ENCODE results near the gene SELENOT. TPM values are rescaled to one million over a fixed set of nuclear protein-coding genes. Genes with fewer than 3 reads are reported as not detected.
"Not testable (repeated sequence)": the region's sequence is repeated elsewhere in the genome, so short reads cannot be mapped to it uniquely, and the experiment has no call there.

SELENOT gene
- total RNA-seq, 1 donor from 2014 or later, result 70.3 TPM

DNA sequence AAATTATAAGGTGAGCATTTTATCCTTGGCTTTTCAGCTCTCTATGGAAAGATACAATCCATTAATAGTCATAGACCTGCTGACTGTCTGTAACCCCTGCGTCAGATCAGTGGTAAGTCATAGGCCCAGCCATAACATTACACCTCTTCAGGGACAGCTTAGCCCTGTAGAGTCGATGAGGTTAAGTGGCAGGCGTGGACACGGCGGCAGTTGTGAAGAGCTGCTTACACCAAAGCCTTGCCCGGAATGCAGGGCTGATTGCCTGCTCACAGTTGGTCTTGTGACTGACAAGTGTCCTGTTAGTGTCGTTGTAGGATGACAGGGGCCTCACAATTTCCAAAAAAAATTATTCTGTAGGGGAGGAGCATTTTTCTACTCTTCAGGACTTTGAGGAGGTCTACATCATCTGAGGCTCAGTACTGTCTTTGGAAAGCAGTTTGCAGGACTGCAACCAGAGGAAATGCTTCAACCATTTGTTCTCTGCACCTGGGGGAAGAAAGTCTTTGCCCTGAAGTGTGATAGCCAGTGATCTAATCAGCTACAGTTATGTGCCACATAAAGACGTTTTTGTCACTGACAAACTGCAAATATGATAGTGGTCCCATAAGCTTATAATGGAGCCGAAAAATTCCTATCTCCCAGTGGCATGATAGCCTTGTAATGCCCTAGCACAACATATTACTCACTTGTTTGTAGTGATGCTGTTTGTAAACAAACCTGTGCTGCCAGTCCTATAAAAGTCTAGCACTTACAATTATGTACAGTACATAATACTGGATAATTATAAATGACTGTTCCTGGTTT lies 14.9 kb upstream of the SELENOT start:
- Histone ChIP-seq H3K36me3 (peaks cover 27% of the 10 kb centered on the region), H3K4me1 (peaks cover 12% of the 10 kb centered on the region), H3K27ac (replicated peaks) (peak overlapping the region; percentile 80), H3K9me3 (replicated peaks) (no peaks in the 10 kb centered on the region), H3K27me3 (ENCODE audit: low read depth) (no peaks in the 10 kb centered on the region), H3K4me3 (peak overlapping the region; percentile 6)
- TF ChIP-seq, protein P1, sequence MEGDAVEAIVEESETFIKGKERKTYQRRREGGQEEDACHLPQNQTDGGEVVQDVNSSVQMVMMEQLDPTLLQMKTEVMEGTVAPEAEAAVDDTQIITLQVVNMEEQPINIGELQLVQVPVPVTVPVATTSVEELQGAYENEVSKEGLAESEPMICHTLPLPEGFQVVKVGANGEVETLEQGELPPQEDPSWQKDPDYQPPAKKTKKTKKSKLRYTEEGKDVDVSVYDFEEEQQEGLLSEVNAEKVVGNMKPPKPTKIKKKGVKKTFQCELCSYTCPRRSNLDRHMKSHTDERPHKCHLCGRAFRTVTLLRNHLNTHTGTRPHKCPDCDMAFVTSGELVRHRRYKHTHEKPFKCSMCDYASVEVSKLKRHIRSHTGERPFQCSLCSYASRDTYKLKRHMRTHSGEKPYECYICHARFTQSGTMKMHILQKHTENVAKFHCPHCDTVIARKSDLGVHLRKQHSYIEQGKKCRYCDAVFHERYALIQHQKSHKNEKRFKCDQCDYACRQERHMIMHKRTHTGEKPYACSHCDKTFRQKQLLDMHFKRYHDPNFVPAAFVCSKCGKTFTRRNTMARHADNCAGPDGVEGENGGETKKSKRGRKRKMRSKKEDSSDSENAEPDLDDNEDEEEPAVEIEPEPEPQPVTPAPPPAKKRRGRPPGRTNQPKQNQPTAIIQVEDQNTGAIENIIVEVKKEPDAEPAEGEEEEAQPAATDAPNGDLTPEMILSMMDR (IDR thresholded peaks at IDR 0.05; ENCODE audit: borderline replicate concordance), result no peak
- intact Hi-C loops (cut with micrococcal nuclease), result no loop called here
- DNase-seq, result peak; percentile 51

DNA sequence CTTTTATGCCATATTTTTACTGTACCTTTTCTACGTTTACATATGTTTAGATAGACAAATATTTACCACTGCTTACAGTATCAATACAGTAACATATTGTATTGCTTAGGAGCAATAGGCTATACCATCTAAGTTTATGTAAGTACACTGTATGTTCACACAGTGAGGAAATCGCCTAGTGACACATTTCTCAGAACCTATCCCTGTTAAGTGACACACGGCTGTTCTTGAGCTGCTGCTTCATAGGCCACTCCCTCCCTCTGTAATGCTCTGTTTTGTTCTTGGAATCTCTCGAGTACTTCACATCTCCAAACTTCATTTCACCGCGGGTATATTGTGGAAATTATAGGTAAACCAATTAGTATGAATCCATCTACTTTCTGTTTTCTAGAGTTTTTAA lies 13.4 kb upstream of the SELENOT start:
- TF ChIP-seq, protein P1 (IDR thresholded peaks at IDR 0.05; ENCODE audit: borderline replicate concordance), result no peak
- intact Hi-C loops (cut with micrococcal nuclease), result no loop called here
- H3K4me1 ChIP-seq, result peaks cover 12% of the 10 kb centered on the region
- DNase-seq, result no peak
- no peaks in the 10 kb centered on the region for H3K9me3 ChIP-seq (replicated peaks)
- H3K36me3 ChIP-seq, result peaks cover 12% of the 10 kb centered on the region
- H3K4me3 ChIP-seq, result no peak overlapping the region
- H3K27ac ChIP-seq (replicated peaks), result no peak overlapping the region
- H3K27me3 ChIP-seq (ENCODE audit: low read depth), result no peaks in the 10 kb centered on the region

DNA sequence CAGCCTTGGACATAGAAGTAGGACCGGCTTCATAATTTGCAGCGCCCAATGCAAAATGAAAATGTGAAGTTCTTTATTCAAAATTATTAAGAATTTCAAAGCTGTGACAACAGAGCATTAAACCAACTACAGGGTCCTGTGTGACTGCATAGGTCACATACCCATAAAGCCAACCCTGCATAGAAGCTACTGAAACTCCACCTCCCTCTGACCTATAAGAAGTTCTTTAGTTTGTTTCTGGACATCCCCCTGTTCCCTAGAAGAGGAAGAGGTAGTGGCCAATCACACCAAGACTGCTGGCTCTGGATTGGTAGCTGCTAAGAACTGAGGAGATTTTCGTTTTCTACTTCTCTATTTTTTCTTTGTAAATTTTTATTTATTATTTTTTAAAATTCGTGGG lies 9.0 kb upstream of the SELENOT start:
- no peak for DNase-seq
- no peak overlapping the region for H3K27ac ChIP-seq (replicated peaks)
- TF ChIP-seq, protein P1 (IDR thresholded peaks at IDR 0.05; ENCODE audit: borderline replicate concordance), result no peak
- no peaks in the 10 kb centered on the region for H3K36me3 ChIP-seq
- intact Hi-C loops (cut with micrococcal nuclease), result no loop called here
- no peaks in the 10 kb centered on the region for H3K27me3 ChIP-seq (ENCODE audit: low read depth)
- H3K4me3 ChIP-seq, result no peak overlapping the region
- H3K9me3 ChIP-seq (replicated peaks), result no peaks in the 10 kb centered on the region
- H3K4me1 ChIP-seq, result peaks cover 2% of the 10 kb centered on the region

GRCh38 chr3:150597646-150598045 lies 5.5 kb upstream of the SELENOT start:
- H3K4me3 ChIP-seq, result no peak overlapping the region
- H3K27ac ChIP-seq (replicated peaks), result no peak overlapping the region
- H3K9me3 ChIP-seq (replicated peaks), result no peaks in the 10 kb centered on the region
- TF ChIP-seq, protein P1 (IDR thresholded peaks at IDR 0.05; ENCODE audit: borderline replicate concordance), result no peak
- H3K4me1 ChIP-seq, result peaks cover 19% of the 10 kb centered on the region
- intact Hi-C loops (cut with micrococcal nuclease), result no loop called here
- H3K27me3 ChIP-seq (ENCODE audit: low read depth), result no peaks in the 10 kb centered on the region
- no peak for DNase-seq
- no peaks in the 10 kb centered on the region for H3K36me3 ChIP-seq

DNA sequence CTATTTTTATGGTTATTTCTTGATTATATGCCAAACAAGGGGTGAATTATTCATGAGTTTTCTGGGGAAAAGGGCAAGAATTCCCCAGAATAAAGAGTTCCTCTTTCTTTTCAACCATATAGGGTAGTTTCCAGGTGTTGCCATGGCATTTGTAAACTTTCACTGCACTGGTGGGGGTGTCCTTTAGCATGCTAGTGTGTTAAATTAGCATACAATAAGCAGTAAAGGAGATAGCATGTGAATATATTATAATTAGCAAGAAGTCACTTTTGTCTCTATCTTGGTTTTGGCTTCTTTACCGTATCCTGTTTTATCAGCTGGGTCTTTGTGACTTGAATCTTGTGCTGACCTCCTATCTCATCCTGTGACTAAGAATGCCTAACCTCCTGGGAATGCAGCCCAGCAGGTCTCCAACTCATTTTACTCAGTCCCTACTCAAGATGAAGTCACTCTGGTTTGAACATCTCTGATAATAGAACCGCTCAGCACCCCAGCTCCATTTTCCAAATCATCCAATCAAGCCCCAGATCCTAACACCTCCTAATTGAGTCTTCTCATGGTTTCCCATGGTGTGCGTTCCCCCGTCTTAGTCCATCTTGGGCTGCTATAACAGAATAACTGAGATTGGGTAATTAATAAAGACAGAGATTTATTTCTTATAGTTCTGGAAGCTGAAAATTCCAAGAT lies 3.4 kb upstream of the SELENOT start:
- TF ChIP-seq, protein P1 (IDR thresholded peaks at IDR 0.05; ENCODE audit: borderline replicate concordance), result no peak
- Histone ChIP-seq H3K4me3 (no peak overlapping the region), H3K27ac (replicated peaks) (peak overlapping the region; percentile 28), H3K27me3 (ENCODE audit: low read depth) (no peaks in the 10 kb centered on the region), H3K4me1 (peaks cover 38% of the 10 kb centered on the region), H3K36me3 (no peaks in the 10 kb centered on the region), H3K9me3 (replicated peaks) (no peaks in the 10 kb centered on the region)
- intact Hi-C loops (cut with micrococcal nuclease), result loop anchor here (10.0 kb wide), 1 partner anchor 55 kb away; the partner anchor contains the start of genes EIF2A and SERP1
- DNase-seq, result no peak

GRCh38 chr3:150600647-150601530 lies 2.2 kb upstream of the SELENOT start:
- H3K9me3 ChIP-seq (replicated peaks); H3K27ac ChIP-seq (replicated peaks); H3K4me3 ChIP-seq; H3K36me3 ChIP-seq; DNase-seq; H3K27me3 ChIP-seq (ENCODE audit: low read depth): not testable (repeated sequence)
- peaks cover 50% of the 10 kb centered on the region for H3K4me1 ChIP-seq
- intact Hi-C loops (cut with micrococcal nuclease), result loop anchor here (10.0 kb wide), 1 partner anchor 56 kb away; the partner anchor contains the start of genes EIF2A and SERP1
